Measurements from ENCODE around the gene LRRC4C. TPM values are rescaled to one million over a fixed set of nuclear protein-coding genes. Genes with fewer than 3 reads are reported as not detected.

Gene LRRC4C
- total RNA-seq, 1 experiment from 2014 or later: 0.13 TPM

DNA sequence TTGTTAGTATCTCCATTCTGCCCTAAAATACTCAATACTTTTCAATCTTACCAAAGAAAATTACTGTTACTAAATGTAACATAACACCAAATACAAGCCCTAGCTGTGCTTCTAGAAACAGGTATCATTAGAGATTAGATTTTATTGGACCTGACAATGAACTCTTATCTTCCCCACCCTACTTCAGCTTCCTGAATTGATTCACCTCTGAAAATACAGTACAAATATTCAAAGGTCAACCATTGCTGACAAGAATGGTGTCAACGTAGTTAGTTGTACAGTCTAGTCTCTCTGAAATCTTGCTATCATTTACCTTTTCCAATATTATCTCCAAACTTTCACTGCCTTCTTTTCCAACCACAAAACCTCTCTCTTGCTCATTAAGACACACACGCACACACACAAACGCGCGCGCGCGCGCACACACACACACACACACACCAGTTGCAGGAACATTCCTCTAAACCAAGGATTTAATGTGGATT, 22.4 kb downstream of the LRRC4C start:
- Histone ChIP-seq H3K23ac (ENCODE audit: insufficient read length, low read depth, low read length) (no peak overlapping the region), H4K20me1 (ENCODE audit: control insufficient read depth, insufficient read depth, insufficient read length) (no peaks in the 10 kb centered on the region), H3T11ph (ENCODE audit: low read length) (no peak overlapping the region), H2BK5ac (ENCODE audit: insufficient read length, low read length) (no peak overlapping the region), H4K5ac (ENCODE audit: insufficient read length, low read depth, low read length) (no peak overlapping the region), H3K4me2 (ENCODE audit: insufficient read depth, insufficient read length, low read length) (no peak overlapping the region), H2BK20ac (ENCODE audit: low read depth, low read length, poor library complexity, severe bottlenecking) (no peak overlapping the region), H3K23me2 (ENCODE audit: insufficient read length, low read depth, low read length, poor library complexity, severe bottlenecking) (no peaks in the 10 kb centered on the region), H3K79me1 (ENCODE audit: insufficient read depth, low read depth, low read length, poor library complexity, severe bottlenecking) (no peaks in the 10 kb centered on the region), H3K9me3 (ENCODE audit: control insufficient read depth, low read depth, low read length) (no peaks in the 10 kb centered on the region), H3K14ac (ENCODE audit: insufficient read depth, low read length) (no peak overlapping the region), H3K56ac (ENCODE audit: insufficient read length, low read depth, low read length) (no peak overlapping the region), H4K8ac (replicated peaks; ENCODE audit: insufficient read length, low read depth, low read length) (no peak overlapping the region), H3K9ac (ENCODE audit: extremely low read depth, insufficient read length, low read length) (no peak overlapping the region), H3K79me2 (ENCODE audit: insufficient read depth, low read length) (no peaks in the 10 kb centered on the region), H2BK12ac (ENCODE audit: insufficient read length, low read depth, low read length) (no peak overlapping the region), H3K18ac (ENCODE audit: insufficient read length, low read depth, low read length) (no peak overlapping the region), H2AK5ac (ENCODE audit: insufficient read length, low read length) (no peak overlapping the region), H3K27ac (ENCODE audit: insufficient read length, low read depth, low read length) (no peak overlapping the region), H2BK15ac (ENCODE audit: low read depth, low read length) (no peak overlapping the region), H3K27me3 (ENCODE audit: insufficient read depth, low read length) (no peaks in the 10 kb centered on the region), H2AFZ (ENCODE audit: low read length) (no peak overlapping the region), H3K4ac (ENCODE audit: low read depth, low read length) (no peak overlapping the region), H4K91ac (ENCODE audit: insufficient read length, low read depth, low read length) (no peak overlapping the region), H2BK120ac (ENCODE audit: low read depth, low read length, poor library complexity, severe bottlenecking) (no peak overlapping the region), H3K4me1 (ENCODE audit: insufficient read depth, low read length) (no peaks in the 10 kb centered on the region)
- Mint-ChIP-seq H3K27me3 (ENCODE audit: low read depth) (no peaks in the 10 kb centered on the region), H3K4me1 (peaks cover 0 to 6% of the 10 kb centered on the region in 2 experiments; a peak in 1 of 4 replicates), H3K4me3 (no peak overlapping the region), H3K9me3 (no peaks in the 10 kb centered on the region; a peak in 1 of 5 replicates), H3K36me3 (ENCODE audit: insufficient read depth in 1 of 3, low read depth in 3 of 3) (no peaks in the 10 kb centered on the region; a peak in 1 of 7 replicates), H3K27ac (no peak overlapping the region; a peak in 1 of 7 replicates)
- 100% methylated on average over 1 of the region's 9 CpGs for WGBS (ENCODE audit: extremely low coverage, insufficient read length, low lambda C conversion rate)
- TF ChIP-seq, protein P1, sequence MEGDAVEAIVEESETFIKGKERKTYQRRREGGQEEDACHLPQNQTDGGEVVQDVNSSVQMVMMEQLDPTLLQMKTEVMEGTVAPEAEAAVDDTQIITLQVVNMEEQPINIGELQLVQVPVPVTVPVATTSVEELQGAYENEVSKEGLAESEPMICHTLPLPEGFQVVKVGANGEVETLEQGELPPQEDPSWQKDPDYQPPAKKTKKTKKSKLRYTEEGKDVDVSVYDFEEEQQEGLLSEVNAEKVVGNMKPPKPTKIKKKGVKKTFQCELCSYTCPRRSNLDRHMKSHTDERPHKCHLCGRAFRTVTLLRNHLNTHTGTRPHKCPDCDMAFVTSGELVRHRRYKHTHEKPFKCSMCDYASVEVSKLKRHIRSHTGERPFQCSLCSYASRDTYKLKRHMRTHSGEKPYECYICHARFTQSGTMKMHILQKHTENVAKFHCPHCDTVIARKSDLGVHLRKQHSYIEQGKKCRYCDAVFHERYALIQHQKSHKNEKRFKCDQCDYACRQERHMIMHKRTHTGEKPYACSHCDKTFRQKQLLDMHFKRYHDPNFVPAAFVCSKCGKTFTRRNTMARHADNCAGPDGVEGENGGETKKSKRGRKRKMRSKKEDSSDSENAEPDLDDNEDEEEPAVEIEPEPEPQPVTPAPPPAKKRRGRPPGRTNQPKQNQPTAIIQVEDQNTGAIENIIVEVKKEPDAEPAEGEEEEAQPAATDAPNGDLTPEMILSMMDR (conservative IDR thresholded peaks at IDR 0.05): no peak
- no peak for DNase-seq

All from H9 (cell line).